ENCODE results near the gene CHD9.

CHD9 gene

GRCh38 chr16:53093162-53093744 is 38.5 kb downstream of the CHD9 start:
- no peaks in the 10 kb centered on the region for H4K20me1 ChIP-seq (ENCODE audit: insufficient read depth, low read length)
- no peak for TF ChIP-seq EZH2 (optimal IDR thresholded peaks at IDR 0.05; ENCODE audit: low read depth, low read length)
- TF ChIP-seq EZH2phosphoT487 (IDR thresholded peaks at IDR 0.05; ENCODE audit: low read length): no peak
- no peak for TF ChIP-seq CTCF (IDR thresholded peaks at IDR 0.05; ENCODE audit: low read length)
- H3K9me2 ChIP-seq (replicated peaks; ENCODE audit: insufficient read depth, low read length): no peaks in the 10 kb centered on the region
- H3K79me2 ChIP-seq (ENCODE audit: low read length): peaks cover 46% of the 10 kb centered on the region
- H3K27ac ChIP-seq (ENCODE audit: low read length): peak overlapping the region; percentile 86
- peak; percentile 20 for DNase-seq
- no peak overlapping the region for H3K4me3 ChIP-seq (ENCODE audit: low read length)
- peaks cover 33% of the 10 kb centered on the region for H3F3A ChIP-seq (ENCODE audit: insufficient read depth, low read length)
- H3K9me3 ChIP-seq (replicated peaks; ENCODE audit: insufficient read depth, low read length): no peaks in the 10 kb centered on the region
- no peaks in the 10 kb centered on the region for H3K27me3 ChIP-seq (replicated peaks; ENCODE audit: insufficient read depth, low read length)
- no peaks in the 10 kb centered on the region for H3K36me3 ChIP-seq (replicated peaks; ENCODE audit: insufficient read depth, low read length)
- H3K4me1 ChIP-seq (ENCODE audit: low read length): peaks cover 62% of the 10 kb centered on the region
- H3K4me2 ChIP-seq (ENCODE audit: low read depth, low read length): peak overlapping the region; percentile 70; the same call in 1 of the 2 replicates
- H3K9ac ChIP-seq (ENCODE audit: low read length): peak overlapping the region; percentile 34; the same call in 1 of the 2 replicates
- H2AFZ ChIP-seq (ENCODE audit: low read length): no peak overlapping the region

- Histone ChIP-seq H3K4me3 (ENCODE audit: low read length) (peak overlapping the region; percentile 25), H3K4me2 (ENCODE audit: low read depth, low read length) (peak overlapping the region; percentile 70; the same call in 1 of the 2 replicates), H2AFZ (ENCODE audit: low read length) (peak overlapping the region; percentile 59), H3K27ac (ENCODE audit: low read length) (peak overlapping the region; percentile 86), H3K36me3 (replicated peaks; ENCODE audit: insufficient read depth, low read length) (no peaks in the 10 kb centered on the region), H3K27me3 (replicated peaks; ENCODE audit: insufficient read depth, low read length) (no peaks in the 10 kb centered on the region), H3K79me2 (ENCODE audit: low read length) (peaks cover 46% of the 10 kb centered on the region), H3F3A (ENCODE audit: insufficient read depth, low read length) (peaks cover 42% of the 10 kb centered on the region), H4K20me1 (ENCODE audit: insufficient read depth, low read length) (no peaks in the 10 kb centered on the region), H3K9me3 (replicated peaks; ENCODE audit: insufficient read depth, low read length) (no peaks in the 10 kb centered on the region), H3K9me2 (replicated peaks; ENCODE audit: insufficient read depth, low read length) (no peaks in the 10 kb centered on the region), H3K4me1 (ENCODE audit: low read length) (peaks cover 68% of the 10 kb centered on the region), H3K9ac (ENCODE audit: low read length) (peak overlapping the region; percentile 34; the same call in 1 of the 2 replicates)
- peak; percentile 90 for DNase-seq
- no peak for TF ChIP-seq CTCF (IDR thresholded peaks at IDR 0.05; ENCODE audit: low read length)
Measured at GRCh38 chr16:53094013-53094630, 39.3 kb downstream of the CHD9 start.

- Histone ChIP-seq H3K4me3 (ENCODE audit: low read length) (no peak overlapping the region), H2AFZ (ENCODE audit: low read length) (no peak overlapping the region), H3K79me2 (ENCODE audit: low read length) (peaks cover 54% of the 10 kb centered on the region), H3K9me3 (replicated peaks; ENCODE audit: insufficient read depth, low read length) (no peaks in the 10 kb centered on the region), H3K4me2 (ENCODE audit: low read depth, low read length) (no peak overlapping the region), H3F3A (ENCODE audit: insufficient read depth, low read length) (peaks cover 43% of the 10 kb centered on the region), H3K27me3 (replicated peaks; ENCODE audit: insufficient read depth, low read length) (no peaks in the 10 kb centered on the region), H3K9me2 (replicated peaks; ENCODE audit: insufficient read depth, low read length) (no peaks in the 10 kb centered on the region), H3K4me1 (ENCODE audit: low read length) (peaks cover 45% of the 10 kb centered on the region), H3K27ac (ENCODE audit: low read length) (no peak overlapping the region), H3K9ac (ENCODE audit: low read length) (no peak overlapping the region), H4K20me1 (ENCODE audit: insufficient read depth, low read length) (no peaks in the 10 kb centered on the region), H3K36me3 (replicated peaks; ENCODE audit: insufficient read depth, low read length) (no peaks in the 10 kb centered on the region)
- DNase-seq: no peak
- TF ChIP-seq CTCF (IDR thresholded peaks at IDR 0.05; ENCODE audit: low read length) (no peak), EZH2phosphoT487 (IDR thresholded peaks at IDR 0.05; ENCODE audit: low read length) (no peak), EZH2 (optimal IDR thresholded peaks at IDR 0.05; ENCODE audit: low read depth, low read length) (no peak)
Measured at GRCh38 chr16:53097190-53097589, 42.4 kb downstream of the CHD9 start.

Data from MM.1S (cell line).